ENCODE measurements around the gene HLA-DPB1. TPM values are rescaled to one million over a fixed set of nuclear protein-coding genes. Genes with fewer than 3 reads are reported as not detected.

The HLA-DPB1 gene
- total and polyA plus RNA-seq, 9 of the 15 experiments (the other 6 are each of a cell fraction or from before 2014, with no cell fraction given) = 0.07 to 1.2 (median 0.51) TPM

GRCh38 chr6:33126101-33126714 lies 50.4 kb downstream of the HLA-DPB1 start (continued):
- TF ChIP-seq REST (IDR thresholded peaks at IDR 0.05; ENCODE audit: borderline replicate concordance) = peak; percentile 36; the same call in 1 of the 2 replicates
- no peak for TF ChIP-seq REST (CRISPR knock-in tag; IDR thresholded peaks at IDR 0.05; ENCODE audit: low read depth)
- TF ChIP-seq RAD21 (CRISPR knock-in tag; conservative IDR thresholded peaks at IDR 0.05 in 1 of 2, IDR thresholded peaks at IDR 0.05 in 1 of 2) = peak in 1 of 2 experiments; percentile 41; a peak in 2 of 4 replicates
- TF ChIP-seq ATF1 (CRISPR knock-in tag; IDR thresholded peaks at IDR 0.05) = no peak
- TF ChIP-seq ATF1 (tag; IDR thresholded peaks at IDR 0.05) = no peak
- TF ChIP-seq NUFIP1 (IDR thresholded peaks at IDR 0.05; ENCODE audit: partially characterized antibody) = no peak
- TF ChIP-seq ZNF740 (CRISPR knock-in tag; IDR thresholded peaks at IDR 0.05) = no peak
- TF ChIP-seq ZNF740 (tag; IDR thresholded peaks at IDR 0.05) = no peak
- TF ChIP-seq ZNF212 (CRISPR knock-in tag; IDR thresholded peaks at IDR 0.05) = no peak
- TF ChIP-seq SMAD3 (CRISPR knock-in tag; conservative IDR thresholded peaks at IDR 0.05) = no peak
- no peak for TF ChIP-seq ARID4B (CRISPR knock-in tag; IDR thresholded peaks at IDR 0.05)
- TF ChIP-seq ZNF280A (IDR thresholded peaks at IDR 0.05; ENCODE audit: low read depth, partially characterized antibody) = no peak

Measured in K562 (cell line).